Measurements from ENCODE around the gene SLC7A14. TPM values are rescaled to one million over a fixed set of nuclear protein-coding genes. Genes with fewer than 3 reads are reported as not detected.

Gene SLC7A14
- total RNA-seq, 1 experiment from 2014 or later = not detected

GRCh38 chr3:170450039-170450438, 135.8 kb downstream of the SLC7A14 start:
- CTCF ChIA-PET = no interaction called here
- intact Hi-C loops (cut with micrococcal nuclease; ENCODE audit: unreplicated experiment) = no loop called here
- no TSS peak for BruUV-seq (replicated peaks)

GRCh38 chr3:170448584-170448983, 137.3 kb downstream of the SLC7A14 start:
- H3K27me3 ChIP-seq (replicated peaks; ENCODE audit: insufficient read depth, low read depth, low read length, poor library complexity) = no peaks in the 10 kb centered on the region
- DNase-seq (ENCODE audit: low spot score) = no peak
- no TSS peak for BruUV-seq (replicated peaks)
- H3K9me3 ChIP-seq (ENCODE audit: low read depth, low read length, poor library complexity, severe bottlenecking) = no peaks in the 10 kb centered on the region
- intact Hi-C loops (cut with micrococcal nuclease; ENCODE audit: unreplicated experiment) = no loop called here
- ChIA-PET POLR2A (ENCODE audit: low non-redundant PET) (no interaction called here), CTCF (interaction anchor here (1.0 kb wide), 1 partner anchor 35 kb away, joined by 3 read pairs; no protein-coding TSS in a partner anchor)
- no peaks in the 10 kb centered on the region for H3K4me1 ChIP-seq (ENCODE audit: insufficient read depth, low read length, poor library complexity, severe bottlenecking)
- H3K4me3 ChIP-seq (ENCODE audit: low read depth, low read length, poor library complexity, severe bottlenecking) = no peak overlapping the region
- TF ChIP-seq CTCF (conservative IDR thresholded peaks at IDR 0.05; ENCODE audit: low read depth, low read length) (no peak), EZH2 (IDR thresholded peaks at IDR 0.05; ENCODE audit: borderline replicate concordance, low read depth, low read length, poor library complexity, severe bottlenecking) (no peak)
- no peaks in the 10 kb centered on the region for H3K36me3 ChIP-seq (ENCODE audit: insufficient read depth, low read length, poor library complexity, severe bottlenecking)
- no peak overlapping the region for H3K27ac ChIP-seq (ENCODE audit: low read depth, low read length, poor library complexity, severe bottlenecking)

More at GRCh38 chr3:170450039-170450438, 135.8 kb downstream of the SLC7A14 start:
- no peaks in the 10 kb centered on the region for H3K4me1 ChIP-seq (ENCODE audit: insufficient read depth, low read length, poor library complexity, severe bottlenecking)
- DNase-seq (ENCODE audit: low spot score) = no peak
- no peak for TF ChIP-seq CTCF (conservative IDR thresholded peaks at IDR 0.05; ENCODE audit: low read depth, low read length)
- TF ChIP-seq EZH2 (IDR thresholded peaks at IDR 0.05; ENCODE audit: borderline replicate concordance, low read depth, low read length, poor library complexity, severe bottlenecking) = no peak
- H3K36me3 ChIP-seq (ENCODE audit: insufficient read depth, low read length, poor library complexity, severe bottlenecking) = no peaks in the 10 kb centered on the region
- no peak overlapping the region for H3K4me3 ChIP-seq (ENCODE audit: low read depth, low read length, poor library complexity, severe bottlenecking)
- no peaks in the 10 kb centered on the region for H3K27me3 ChIP-seq (replicated peaks; ENCODE audit: insufficient read depth, low read depth, low read length, poor library complexity)
- H3K27ac ChIP-seq (ENCODE audit: low read depth, low read length, poor library complexity, severe bottlenecking) = no peak overlapping the region
- POLR2A ChIA-PET (ENCODE audit: low non-redundant PET) = no interaction called here
- no peaks in the 10 kb centered on the region for H3K9me3 ChIP-seq (ENCODE audit: low read depth, low read length, poor library complexity, severe bottlenecking)

DNA sequence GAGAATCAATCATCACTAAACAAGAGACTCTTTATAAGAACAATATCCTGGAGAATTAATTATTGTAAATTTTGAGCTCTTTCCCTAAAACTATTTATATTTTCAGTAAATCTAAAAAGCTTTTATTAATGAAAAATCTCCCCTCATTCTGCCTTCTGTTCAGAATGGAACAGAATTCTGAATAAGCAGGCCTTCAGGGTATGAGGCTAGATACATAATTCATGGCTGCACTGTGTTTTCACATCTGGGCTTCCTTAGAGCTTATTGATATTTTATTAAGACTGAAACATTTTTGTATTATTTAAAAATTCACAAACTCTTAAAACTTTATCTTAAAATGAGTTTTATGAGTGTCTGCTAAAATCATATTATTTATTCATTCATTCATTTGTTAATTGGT, 142.4 kb downstream of the SLC7A14 start:
- ChIA-PET POLR2A (ENCODE audit: low non-redundant PET) (no interaction called here), CTCF (no interaction called here)
- intact Hi-C loops (cut with micrococcal nuclease; ENCODE audit: unreplicated experiment) = no loop called here
- no peaks in the 10 kb centered on the region for H3K9me3 ChIP-seq (ENCODE audit: low read depth, low read length, poor library complexity, severe bottlenecking)
- no peaks in the 10 kb centered on the region for H3K4me1 ChIP-seq (ENCODE audit: insufficient read depth, low read length, poor library complexity, severe bottlenecking)
- H3K4me3 ChIP-seq (ENCODE audit: low read depth, low read length, poor library complexity, severe bottlenecking) = no peak overlapping the region
- no peaks in the 10 kb centered on the region for H3K27me3 ChIP-seq (replicated peaks; ENCODE audit: insufficient read depth, low read depth, low read length, poor library complexity)
- TF ChIP-seq EZH2 (IDR thresholded peaks at IDR 0.05; ENCODE audit: borderline replicate concordance, low read depth, low read length, poor library complexity, severe bottlenecking) = no peak
- TF ChIP-seq CTCF (conservative IDR thresholded peaks at IDR 0.05; ENCODE audit: low read depth, low read length) = no peak
- H3K27ac ChIP-seq (ENCODE audit: low read depth, low read length, poor library complexity, severe bottlenecking) = no peak overlapping the region
- no TSS peak for BruUV-seq (replicated peaks)
- DNase-seq (ENCODE audit: low spot score) = no peak
- no peaks in the 10 kb centered on the region for H3K36me3 ChIP-seq (ENCODE audit: insufficient read depth, low read length, poor library complexity, severe bottlenecking)

Data from A673 (cell line).